HCT116 (cell line): ENCODE data around the gene PHACTR1. TPM values are rescaled to one million over a fixed set of nuclear protein-coding genes. Genes with fewer than 3 reads are reported as not detected.

ENCODE experiments used
- ATAC-seq: fragments of 200-7000 bp; cut with Tn5 transposase; 2 replicates; pipeline ENCODE4 v1.9.1; 2020; ENCODE audit warnings: mild to moderate bottlenecking, moderate library complexity
- BruUV-seq: library from RNA; stranded (reverse); fragments of 400-500 nt; replicated peaks from 2 replicates; lab custom pipeline; 2021; lab: Mats Ljungman, UMichigan
- CTCF ChIA-PET: fragments of 300-600 bp; sonication (Branson Sonifier 250); formaldehyde crosslinking; loops from one replicate; lab custom pipeline; 2021; ENCODE audit warnings: antibody characterized with exemption; lab: Charles Lee
- POLR2A ChIA-PET: fragments of 300-600, 350-600 bp; sonication (Branson Sonifier 250); formaldehyde crosslinking; loops from one replicate; lab custom pipeline; 2021; ENCODE audit warnings: antibody characterized with exemption; lab: Charles Lee
- RAD21 ChIA-PET, 2 experiments: fragments of 300-600 bp; sonication (Branson Sonifier 250); formaldehyde crosslinking; loops; one replicate each; lab custom pipeline; 2023; ENCODE audit warnings: low total read pairs in 2 of 2; ENCODE audit not compliant: uncharacterized antibody in 2 of 2, unreplicated experiment in 2 of 2, low non-redundant PET in 1 of 2; lab: Charles Lee
- DNase-seq: peaks from one replicate; pipeline ENCODE4 v3.0.0-alpha.2; 2010; ENCODE audit warnings: low read depth, low spot score
- H2AFZ ChIP-seq: fragments of 200-600 bp; shearing (Covaris generic), sonication (generic); 2 replicates; pipeline ENCODE4 v1.6.1; 2017; ENCODE audit warnings: low read depth, mixed run types, mixed read lengths, antibody characterized with exemption, low read length; ENCODE audit not compliant: poor library complexity, severe bottlenecking
- H3K27ac ChIP-seq: 2 replicates; pipeline ENCODE4 v1.5.1; 2012; ENCODE audit warnings: low read depth, low read length
- H3K27me3 ChIP-seq: fragments of 200-600 bp; sonication (generic); 2 replicates; pipeline ENCODE4 v1.6.1; 2016; ENCODE audit warnings: mixed run types, low read length, mixed read lengths; ENCODE audit not compliant: insufficient read depth
- H3K36me3 ChIP-seq, 2 experiments: fragments of 200-500 bp in 1 of 2; fragments of 200-600 bp in 1 of 2; sonication (Bioruptor generic) in 1 of 2; sonication (generic) in 1 of 2; 2 replicates each; pipeline versions ENCODE4 v1.5.1 to v1.6.1; 2014 to 2016; ENCODE audit warnings: low read length in 2 of 2, inconsistent platforms in 1 of 2, mixed read lengths in 1 of 2, mixed run types in 1 of 2; ENCODE audit not compliant: insufficient read depth in 2 of 2, control insufficient read depth in 1 of 2
- H3K4me1 ChIP-seq, 2 experiments: fragments of 200-600 bp in 1 of 2; sonication (generic) in 1 of 2; 2 replicates each; pipeline versions ENCODE4 v1.5.1 to v1.6.1; 2012 to 2017; ENCODE audit warnings: low read length in 2 of 2, inconsistent platforms in 1 of 2, mild to moderate bottlenecking in 1 of 2, mixed read lengths in 1 of 2, mixed run types in 1 of 2, moderate library complexity in 1 of 2; ENCODE audit not compliant: insufficient read depth in 2 of 2, control insufficient read depth in 1 of 2
- H3K4me2 ChIP-seq: fragments of 200-600 bp; sonication (generic); 2 replicates; pipeline ENCODE4 v1.6.1; 2017; ENCODE audit warnings: mixed run types, low read length, mixed read lengths
- H3K4me3 ChIP-seq, 2 experiments: fragments of 200-600 bp in 1 of 2; sonication (generic) in 1 of 2; replicated peaks in 1 of 2; 2 replicates each; pipeline ENCODE4 v1.5.1; 2011 to 2016; ENCODE audit warnings: low read length in 2 of 2, control low read depth in 1 of 2, low read depth in 1 of 2, mild to moderate bottlenecking in 1 of 2, mixed read lengths in 1 of 2, mixed run types in 1 of 2
- H3K79me2 ChIP-seq: fragments of 200-600 bp; sonication (generic); 2 replicates; pipeline ENCODE4 v1.6.1; 2017; ENCODE audit warnings: mild to moderate bottlenecking, mixed run types, low read length, moderate library complexity, mixed read lengths; ENCODE audit not compliant: insufficient read depth
- H3K9ac ChIP-seq: fragments of 200-600 bp; sonication (generic); 2 replicates; pipeline ENCODE4 v1.6.1; 2016; ENCODE audit warnings: low read length, mixed read lengths
- H3K9me2 ChIP-seq: fragments of 200-600 bp; sonication (generic), shearing (Covaris generic); 2 replicates; pipeline ENCODE4 v1.6.1; 2017; ENCODE audit warnings: mixed run types, mild to moderate bottlenecking, moderate library complexity; ENCODE audit not compliant: insufficient read depth
- H3K9me3 ChIP-seq, 2 experiments: fragments of 200-500 bp in 1 of 2; fragments of 200-600 bp in 1 of 2; sonication (Bioruptor generic) in 1 of 2; sonication (generic) in 1 of 2; 2 replicates each; pipeline ENCODE4 v1.6.1; 2014 to 2017; ENCODE audit warnings: low read length in 2 of 2, mixed read lengths in 2 of 2, inconsistent platforms in 1 of 2, low read depth in 1 of 2, mild to moderate bottlenecking in 1 of 2, mixed run types in 1 of 2, moderate library complexity in 1 of 2; ENCODE audit not compliant: control insufficient read depth in 1 of 2, insufficient read depth in 1 of 2
- H4K20me1 ChIP-seq: fragments of 200-600 bp; sonication (generic), shearing (Covaris generic); 2 replicates; pipeline ENCODE4 v1.6.1; 2017; ENCODE audit warnings: mixed run types, mild to moderate bottlenecking, moderate library complexity; ENCODE audit not compliant: insufficient read depth
- CBX3 ChIP-seq: IDR thresholded peaks from 2 replicates; pipeline ENCODE4 v1.6.1; 2012; ENCODE audit warnings: low read depth
- EGR1 ChIP-seq: IDR thresholded peaks from 2 replicates; pipeline ENCODE4 v1.6.1; 2012; ENCODE audit warnings: low read depth
- FOSL1 ChIP-seq: IDR thresholded peaks from 2 replicates; pipeline ENCODE4 v1.6.1; 2012; ENCODE audit warnings: low read depth
- JUND ChIP-seq: IDR thresholded peaks from 2 replicates; pipeline ENCODE4 v1.6.1; 2012
- MAX ChIP-seq: IDR thresholded peaks from 2 replicates; pipeline ENCODE4 v1.6.1; 2012
- POLR2A ChIP-seq: IDR thresholded peaks from 2 replicates; pipeline ENCODE4 v1.7.0; 2011; ENCODE audit warnings: borderline replicate concordance; ENCODE audit not compliant: insufficient read depth, insufficient read length; ENCODE audit errors: extremely low read depth
- POLR2AphosphoS5 ChIP-seq: IDR thresholded peaks from 2 replicates; pipeline ENCODE4 v1.6.1; 2011; ENCODE audit warnings: mild to moderate bottlenecking, low read depth, low read length, moderate library complexity
- SIN3A ChIP-seq: IDR thresholded peaks from 2 replicates; pipeline ENCODE4 v1.6.1; 2012; ENCODE audit warnings: low read depth
- SP1 ChIP-seq: IDR thresholded peaks from 2 replicates; pipeline ENCODE4 v1.6.1; 2012; ENCODE audit warnings: low read depth
- SRF ChIP-seq: IDR thresholded peaks from 2 replicates; pipeline ENCODE4 v1.6.1; 2012; ENCODE audit warnings: low read depth
- YY1 ChIP-seq: IDR thresholded peaks from 2 replicates; pipeline ENCODE4 v1.6.1; 2011; ENCODE audit warnings: low read length, low read depth, moderate library complexity, mild to moderate bottlenecking; ENCODE audit not compliant: insufficient replicate concordance; ENCODE audit errors: extremely low read depth
- ZBTB33 ChIP-seq: IDR thresholded peaks from 2 replicates; pipeline ENCODE4 v1.6.1; 2011; ENCODE audit warnings: mild to moderate bottlenecking, low read length, moderate library complexity; ENCODE audit not compliant: insufficient replicate concordance; ENCODE audit errors: extremely low read depth
- ZFX ChIP-seq: fragments of 450-650 bp; IDR thresholded peaks from 2 replicates; pipeline ENCODE4 v1.6.1; 2017
- ZNF274 ChIP-seq: fragments of 200-500 bp; sonication (Bioruptor generic); IDR thresholded peaks from 2 replicates; pipeline ENCODE4 v1.6.1; 2014; ENCODE audit warnings: mild to moderate bottlenecking, low read depth, low read length, inconsistent platforms
- intact Hi-C: fragments of 100-400 bp; cut with micrococcal nuclease; formaldehyde crosslinking; loops from 2 replicates; pipeline ENCODE4 v1.10.0; 2022
- total RNA-seq: library from RNA; stranded (reverse); gene quantifications from one replicate; pipeline ENCODE4 v1.2.1, GENCODE V29; 2021; ENCODE audit not compliant: unreplicated experiment
- TF ChIP-seq, protein P1 (sequence below): IDR thresholded peaks from 2 replicates; pipeline ENCODE4 v1.6.1; 2012
- TF ChIP-seq, protein P2 (sequence below): IDR thresholded peaks from 2 replicates; pipeline ENCODE4 v1.6.1; 2012; ENCODE audit warnings: low read depth

The PHACTR1 gene
- total RNA-seq, 1 experiment from 2014 or later: 0.17 TPM

DNA sequence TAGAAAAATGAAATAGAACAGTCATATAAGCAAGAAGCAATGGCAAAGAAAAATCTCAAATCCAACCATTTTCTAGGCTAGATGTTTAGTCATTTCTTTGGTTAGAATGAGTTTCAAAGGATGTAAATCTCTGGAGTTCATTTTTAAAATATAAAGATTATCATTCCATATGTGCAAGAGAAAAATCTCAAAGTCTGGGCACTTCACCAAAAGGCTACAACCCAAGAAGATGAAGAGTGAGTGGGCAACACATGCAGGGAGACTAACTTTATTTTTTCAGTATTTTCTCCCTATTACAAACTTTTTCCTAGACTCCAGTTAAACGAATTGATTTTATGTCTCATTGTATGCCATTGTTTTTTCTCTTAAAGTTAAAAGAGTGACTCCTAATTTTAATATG is 83.6 kb downstream of the PHACTR1 start:
- H2AFZ ChIP-seq: no peak overlapping the region
- H3K4me3 ChIP-seq: no peak overlapping the region
- ChIA-PET CTCF (no interaction called here), POLR2A (no interaction called here), RAD21 (no interaction called here)
- intact Hi-C loops: no loop called here
- peaks cover 27% of the 10 kb centered on the region for H3K27me3 ChIP-seq
- H3K9me3 ChIP-seq: no peaks in the 10 kb centered on the region
- ATAC-seq: no peak
- TF ChIP-seq, protein P1, sequence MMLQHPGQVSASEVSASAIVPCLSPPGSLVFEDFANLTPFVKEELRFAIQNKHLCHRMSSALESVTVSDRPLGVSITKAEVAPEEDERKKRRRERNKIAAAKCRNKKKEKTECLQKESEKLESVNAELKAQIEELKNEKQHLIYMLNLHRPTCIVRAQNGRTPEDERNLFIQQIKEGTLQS: no peak
- TF ChIP-seq POLR2A (no peak), SRF (no peak), JUND (no peak), ZBTB33 (no peak), CBX3 (no peak), ZFX (no peak), EGR1 (no peak), SIN3A (no peak), POLR2AphosphoS5 (no peak), SP1 (no peak), ZNF274 (no peak), MAX (no peak), YY1 (no peak), FOSL1 (no peak)
- TF ChIP-seq, protein P2, sequence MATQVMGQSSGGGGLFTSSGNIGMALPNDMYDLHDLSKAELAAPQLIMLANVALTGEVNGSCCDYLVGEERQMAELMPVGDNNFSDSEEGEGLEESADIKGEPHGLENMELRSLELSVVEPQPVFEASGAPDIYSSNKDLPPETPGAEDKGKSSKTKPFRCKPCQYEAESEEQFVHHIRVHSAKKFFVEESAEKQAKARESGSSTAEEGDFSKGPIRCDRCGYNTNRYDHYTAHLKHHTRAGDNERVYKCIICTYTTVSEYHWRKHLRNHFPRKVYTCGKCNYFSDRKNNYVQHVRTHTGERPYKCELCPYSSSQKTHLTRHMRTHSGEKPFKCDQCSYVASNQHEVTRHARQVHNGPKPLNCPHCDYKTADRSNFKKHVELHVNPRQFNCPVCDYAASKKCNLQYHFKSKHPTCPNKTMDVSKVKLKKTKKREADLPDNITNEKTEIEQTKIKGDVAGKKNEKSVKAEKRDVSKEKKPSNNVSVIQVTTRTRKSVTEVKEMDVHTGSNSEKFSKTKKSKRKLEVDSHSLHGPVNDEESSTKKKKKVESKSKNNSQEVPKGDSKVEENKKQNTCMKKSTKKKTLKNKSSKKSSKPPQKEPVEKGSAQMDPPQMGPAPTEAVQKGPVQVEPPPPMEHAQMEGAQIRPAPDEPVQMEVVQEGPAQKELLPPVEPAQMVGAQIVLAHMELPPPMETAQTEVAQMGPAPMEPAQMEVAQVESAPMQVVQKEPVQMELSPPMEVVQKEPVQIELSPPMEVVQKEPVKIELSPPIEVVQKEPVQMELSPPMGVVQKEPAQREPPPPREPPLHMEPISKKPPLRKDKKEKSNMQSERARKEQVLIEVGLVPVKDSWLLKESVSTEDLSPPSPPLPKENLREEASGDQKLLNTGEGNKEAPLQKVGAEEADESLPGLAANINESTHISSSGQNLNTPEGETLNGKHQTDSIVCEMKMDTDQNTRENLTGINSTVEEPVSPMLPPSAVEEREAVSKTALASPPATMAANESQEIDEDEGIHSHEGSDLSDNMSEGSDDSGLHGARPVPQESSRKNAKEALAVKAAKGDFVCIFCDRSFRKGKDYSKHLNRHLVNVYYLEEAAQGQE: no peak
- no peaks in the 10 kb centered on the region for H3K36me3 ChIP-seq
- H3K27ac ChIP-seq: no peak overlapping the region
- H3K9ac ChIP-seq: no peak overlapping the region
- no peak overlapping the region for H3K4me2 ChIP-seq
- no peaks in the 10 kb centered on the region for H4K20me1 ChIP-seq
- BruUV-seq: no TSS peak
- no peaks in the 10 kb centered on the region for H3K9me2 ChIP-seq
- H3K4me1 ChIP-seq: no peaks in the 10 kb centered on the region
- H3K79me2 ChIP-seq: no peaks in the 10 kb centered on the region
- DNase-seq: no peak
